CD14-positive monocyte (primary cell): ENCODE measurements around the gene AFG1L. TPM values are rescaled to one million over a fixed set of nuclear protein-coding genes. Genes with fewer than 3 reads are reported as not detected.

Experiments used
- DNase-seq, 3 donors: peaks; one replicate each; pipeline ENCODE4 v3.0.0-alpha.2; 2011 to 2022
- H2AFZ ChIP-seq: 2 replicates; pipeline ENCODE4 v1.6.0; 2012; ENCODE audit warnings: mild to moderate bottlenecking, low read depth, low read length, inconsistent platforms; ENCODE audit not compliant: insufficient read depth, poor library complexity, severe bottlenecking
- H3K27ac ChIP-seq, 2 donors: 1 replicate in 1 of 2; 2 replicates in 1 of 2; pipeline ENCODE4 v1.5.1; 2012 to 2013; ENCODE audit warnings: low read length in 2 of 2, control low read depth in 1 of 2, inconsistent platforms in 1 of 2, low read depth in 1 of 2, mild to moderate bottlenecking in 1 of 2
- H3K27me3 ChIP-seq, 2 donors: one replicate each; pipeline versions ENCODE4 v1.6.0 to v1.6.1; 2011 to 2013; ENCODE audit warnings: low read length in 2 of 2; ENCODE audit not compliant: control insufficient read depth in 2 of 2, insufficient read depth in 2 of 2
- H3K36me3 ChIP-seq, 2 donors: replicated peaks in 1 of 2; 1 replicate in 1 of 2; 2 replicates in 1 of 2; pipeline versions ENCODE4 v1.5.1 to v1.6.1; 2012 to 2013; ENCODE audit warnings: low read length in 2 of 2, control low read depth in 1 of 2, inconsistent platforms in 1 of 2, mild to moderate bottlenecking in 1 of 2; ENCODE audit not compliant: insufficient read depth in 2 of 2, control insufficient read depth in 1 of 2
- H3K4me1 ChIP-seq, 2 donors: 1 replicate in 1 of 2; 2 replicates in 1 of 2; pipeline versions ENCODE4 v1.5.1 to v1.6.1; 2012 to 2013; ENCODE audit warnings: low read length in 2 of 2, control low read depth in 1 of 2, inconsistent platforms in 1 of 2, mild to moderate bottlenecking in 1 of 2, moderate library complexity in 1 of 2; ENCODE audit not compliant: insufficient read depth in 2 of 2, control insufficient read depth in 1 of 2
- H3K4me2 ChIP-seq: replicated peaks from 2 replicates; pipeline ENCODE3; 2012; ENCODE audit warnings: low read length, moderate library complexity, mild to moderate bottlenecking; ENCODE audit not compliant: poor library complexity, severe bottlenecking; ENCODE audit errors: extremely low read depth
- H3K4me3 ChIP-seq, 3 experiments: fragments of 200-600 bp in 1 of 3; sonication (generic) in 1 of 3; replicated peaks in 1 of 3; 1 replicate in 2 of 3; 2 replicates in 1 of 3; pipeline ENCODE4 v1.5.1; 2011 to 2013; ENCODE audit warnings: low read length in 3 of 3, mild to moderate bottlenecking in 3 of 3, control low read depth in 2 of 3, low read depth in 2 of 3, inconsistent platforms in 1 of 3, moderate library complexity in 1 of 3
- H3K79me2 ChIP-seq: 2 replicates; pipeline ENCODE4 v1.6.0; 2012; ENCODE audit warnings: mild to moderate bottlenecking, control low read depth, inconsistent platforms, low read length, moderate library complexity; ENCODE audit not compliant: insufficient read depth
- H3K9ac ChIP-seq: 2 replicates; pipeline ENCODE4 v1.6.0; 2017; ENCODE audit warnings: low read length, mild to moderate bottlenecking; ENCODE audit not compliant: insufficient read depth, poor library complexity, severe bottlenecking
- H3K9me3 ChIP-seq, 2 donors: replicated peaks in 1 of 2; 1 replicate in 1 of 2; 2 replicates in 1 of 2; pipeline versions ENCODE4 v1.5.1 to v1.6.1; 2012 to 2013; ENCODE audit warnings: low read length in 2 of 2, control low read depth in 1 of 2; ENCODE audit not compliant: control insufficient read depth in 1 of 2, insufficient read depth in 1 of 2
- H4K20me1 ChIP-seq: 2 replicates; pipeline ENCODE4 v1.6.0; 2012; ENCODE audit warnings: mild to moderate bottlenecking, low read length, control low read depth, moderate library complexity; ENCODE audit not compliant: insufficient read depth
- H3K27ac Mint-ChIP-seq, 7 donors: one replicate each; pipeline ENCODE4 v1.8.0; 2020; ENCODE audit warnings: mild to moderate bottlenecking in 7 of 7, mixed read lengths in 7 of 7, moderate library complexity in 6 of 7, inconsistent platforms in 2 of 7
- H3K27me3 Mint-ChIP-seq, 3 donors: one replicate each; pipeline ENCODE4 v1.8.0; 2021 to 2022; ENCODE audit warnings: low read depth in 3 of 3, mild to moderate bottlenecking in 3 of 3, mixed read lengths in 3 of 3, moderate library complexity in 3 of 3, inconsistent platforms in 1 of 3
- H3K36me3 Mint-ChIP-seq, 2 donors: one replicate each; pipeline ENCODE4 v1.8.0; 2020; ENCODE audit warnings: mixed read lengths in 2 of 2, inconsistent platforms in 1 of 2, mild to moderate bottlenecking in 1 of 2
- H3K4me1 Mint-ChIP-seq: one replicate; pipeline ENCODE4 v1.8.0; 2020; ENCODE audit warnings: mild to moderate bottlenecking, mixed read lengths
- H3K4me3 Mint-ChIP-seq, 2 donors: one replicate each; pipeline ENCODE4 v1.8.0; 2020; ENCODE audit warnings: mild to moderate bottlenecking in 2 of 2, mixed read lengths in 2 of 2, moderate library complexity in 1 of 2
- H3K9me3 Mint-ChIP-seq, 7 donors: one replicate each; pipeline ENCODE4 v1.8.0; 2020 to 2022; ENCODE audit warnings: mixed read lengths in 7 of 7, mild to moderate bottlenecking in 6 of 7, moderate library complexity in 6 of 7, inconsistent platforms in 2 of 7
- CTCF ChIP-seq: fragments of 200-600 bp; IDR thresholded peaks from one replicate; pipeline ENCODE4 v1.8.0; 2022; ENCODE audit warnings: antibody characterized with exemption, mild to moderate bottlenecking
- WGBS: methylation state at CpG from one replicate; pipeline ENCODE4 v1.1.5; 2013; ENCODE audit warnings: missing lambda C conversion rate; ENCODE audit not compliant: insufficient coverage; 5-methylcytosine and 5-hydroxymethylcytosine counted together
- intact Hi-C, 2 donors: fragments of 100-400 bp; cut with micrococcal nuclease; formaldehyde crosslinking; loops; one replicate each; pipeline versions ENCODE4 v1.15.0 to v1.15.1; 2023
- polyA plus RNA-seq, 3 donors: library from polyadenylated mRNA; depleted of rRNA in 1 of 3; unstranded in 2 of 3; stranded (reverse) in 1 of 3; fragments of 300-500 nt in 2 of 3; fragments of >200 nt in 1 of 3; fragmentation: Illumina TruSeq in 2 of 3; gene quantifications; 1 replicate in 2 of 3; 2 replicates in 1 of 3; pipeline ENCODE4 v1.2.3, GENCODE V29; 2012 to 2021

The AFG1L gene
- polyA plus RNA-seq, 3 donors = 0.95 to 2.8 (median 2.7) TPM

GRCh38 chr6:108355890-108356289 lies 61.0 kb downstream of the AFG1L start:
- Histone ChIP-seq H3K4me2 (no peak overlapping the region), H3K27ac (no peak overlapping the region), H2AFZ (no peak overlapping the region), H3K9ac (no peak overlapping the region), H3K4me3 (no peak overlapping the region), H3K79me2 (no peaks in the 10 kb centered on the region), H3K4me1 (peaks cover 6 to 12% of the 10 kb centered on the region in 2 donors), H3K27me3 (no peaks in the 10 kb centered on the region), H3K36me3 (peaks cover 0 to 5% of the 10 kb centered on the region in 2 donors), H4K20me1 (no peaks in the 10 kb centered on the region), H3K9me3 (no peaks in the 10 kb centered on the region)
- Mint-ChIP-seq H3K27ac (no peak overlapping the region), H3K4me1 (peaks cover 20% of the 10 kb centered on the region), H3K4me3 (no peak overlapping the region), H3K27me3 (no peaks in the 10 kb centered on the region), H3K36me3 (peaks cover 19 to 23% of the 10 kb centered on the region in 2 donors), H3K9me3 (no peaks in the 10 kb centered on the region)
- intact Hi-C loops = no loop called here
- 90% methylated on average over 2 of the region's 2 CpGs for WGBS
- TF ChIP-seq CTCF = no peak
- no peak for DNase-seq

GRCh38 chr6:108359901-108360882 lies 65.3 kb downstream of the AFG1L start:
- Histone ChIP-seq H3K79me2 (no peaks in the 10 kb centered on the region), H3K27me3 (no peaks in the 10 kb centered on the region), H3K9me3 (no peaks in the 10 kb centered on the region), H3K36me3 (peaks cover 0 to 5% of the 10 kb centered on the region in 2 donors), H4K20me1 (no peaks in the 10 kb centered on the region), H2AFZ (no peak overlapping the region), H3K9ac (no peak overlapping the region), H3K4me2 (no peak overlapping the region), H3K4me1 (peaks cover 15 to 29% of the 10 kb centered on the region in 2 donors), H3K27ac (peak overlapping the region in 1 of 2 donors; percentile 57), H3K4me3 (no peak overlapping the region)
- no peak for TF ChIP-seq CTCF
- peak overlapping the region in 1 of 7 donors; percentile 70 for H3K27ac Mint-ChIP-seq
- H3K4me1 Mint-ChIP-seq = peaks cover 29% of the 10 kb centered on the region
- H3K36me3 Mint-ChIP-seq = peaks cover 15 to 19% of the 10 kb centered on the region in 2 donors
- no CpG with 5 or more reads among the region's 5 CpGs for WGBS
- intact Hi-C loops = no loop called here
- H3K4me3 Mint-ChIP-seq = no peak overlapping the region
- no peaks in the 10 kb centered on the region for H3K9me3 Mint-ChIP-seq
- no peaks in the 10 kb centered on the region for H3K27me3 Mint-ChIP-seq
- DNase-seq = no peak
